GM18511 (cell line): ENCODE data around the gene OR8G5.
"Not testable (repeated sequence)": the region's sequence is repeated elsewhere in the genome, so short reads cannot be mapped to it uniquely, and the experiment has no call there.

Experiments
- ATAC-seq: cut with Tn5 transposase; IDR thresholded peaks from one replicate; pipeline ENCODE4 v1.9.1; 2021; ENCODE audit warnings: mild to moderate bottlenecking, moderate library complexity; ENCODE audit not compliant: unreplicated experiment

Gene OR8G5

GRCh38 chr11:124256076-124256475, at the start of gene OR8G5:
Gene OR8G5, plus strand, starts transcription at chr11:124256376. Its CDS starts 8,556 bp downstream, at chr11:124264932.
- no peak for ATAC-seq

- ATAC-seq, result no peak
Observed at GRCh38 chr11:124207102-124207792, 48.9 kb upstream of the OR8G5 start.

- ATAC-seq, result no peak
Observed at GRCh38 chr11:124209824-124210357, 46.3 kb upstream of the OR8G5 start.

- no peak for ATAC-seq
Observed at GRCh38 chr11:124210421-124210820, 45.8 kb upstream of the OR8G5 start.

- no peak for ATAC-seq
Observed at GRCh38 chr11:124211321-124211720, 44.9 kb upstream of the OR8G5 start.

- no peak for ATAC-seq
Observed at GRCh38 chr11:124214027-124214426, 42.1 kb upstream of the OR8G5 start.

- ATAC-seq, result no peak
Observed at GRCh38 chr11:124219126-124219525, 37.0 kb upstream of the OR8G5 start.

GRCh38 chr11:124222407-124222806, 33.8 kb upstream of the OR8G5 start:
- ATAC-seq, result no peak

- ATAC-seq, result not testable (repeated sequence)
Observed at GRCh38 chr11:124224618-124225423, 31.4 kb upstream of the OR8G5 start.

GRCh38 chr11:124225471-124225870, 30.7 kb upstream of the OR8G5 start:
- ATAC-seq, result no peak

- ATAC-seq, result no peak
Observed at GRCh38 chr11:124233376-124233775, 22.8 kb upstream of the OR8G5 start.

- no peak for ATAC-seq
Observed at GRCh38 chr11:124238512-124238911, 17.7 kb upstream of the OR8G5 start.

- ATAC-seq, result no peak
Observed at GRCh38 chr11:124240621-124241397, 15.4 kb upstream of the OR8G5 start, which contains the start of gene OR8G1. Gene OR8G1, plus strand, starts transcription at chr11:124241095. Its CDS starts 8,581 bp downstream, at chr11:124249676.

GRCh38 chr11:124249869-124250268, 6.3 kb upstream of the OR8G5 start:
- ATAC-seq, result not testable (repeated sequence)

- ATAC-seq, result not testable (repeated sequence)
Observed at GRCh38 chr11:124265041-124265440, 8.9 kb downstream of the OR8G5 start.

- not testable (repeated sequence) for ATAC-seq
Observed at GRCh38 chr11:124270886-124271285, 14.7 kb downstream of the OR8G5 start.

GRCh38 chr11:124274000-124274399, 17.8 kb downstream of the OR8G5 start:
- ATAC-seq, result no peak

GRCh38 chr11:124276081-124276480, 19.9 kb downstream of the OR8G5 start:
- ATAC-seq, result no peak

- ATAC-seq, result no peak
Observed at GRCh38 chr11:124277207-124277606, 21.0 kb downstream of the OR8G5 start.

- no peak for ATAC-seq
Observed at GRCh38 chr11:124277804-124278203, 21.6 kb downstream of the OR8G5 start.

- no peak for ATAC-seq
Observed at GRCh38 chr11:124278261-124278660, 22.1 kb downstream of the OR8G5 start.
